ENCODE results near the gene LY6G5B. TPM values are rescaled to one million over a fixed set of nuclear protein-coding genes. Genes with fewer than 3 reads are reported as not detected.

LY6G5B gene
- total RNA-seq, 2 donors from 2014 or later, result 1.8 to 13.0 TPM

GRCh38 chr6:31702405-31702818, 32.6 kb downstream of the LY6G5B start:
- Histone ChIP-seq H3K4me1 (replicated peaks) (peaks cover 3% of the 10 kb centered on the region), H3K9me3 (no peaks in the 10 kb centered on the region), H3K4me3 (peak overlapping the region; percentile 70 to 72), H3K27me3 (replicated peaks; ENCODE audit: insufficient read depth) (no peaks in the 10 kb centered on the region), H3K36me3 (no peaks in the 10 kb centered on the region), H3K27ac (peak overlapping the region; percentile 97 to 98)
- DNase-seq (ENCODE audit: low spot score), result no peak
- under 1% methylated on average over 10 of the region's 10 CpGs for WGBS
- intact Hi-C loops (cut with DNase I), result loop anchor here (2.0 kb wide), 1 partner anchor 26 kb away; the partner anchor contains the start of gene DDAH2
- TF ChIP-seq CTCF (IDR thresholded peaks at IDR 0.05), result no peak
- no peak for TF ChIP-seq POLR2AphosphoS5 (IDR thresholded peaks at IDR 0.05)
- no peak for TF ChIP-seq POLR2A (IDR thresholded peaks at IDR 0.05)

- intact Hi-C loops (cut with DNase I), result loop anchor here (2.0 kb wide), 1 partner anchor 26 kb away; the partner anchor contains the start of gene DDAH2
- H3K27ac ChIP-seq, result peak within 1 kb of the TSS; percentile 97 to 98
- peaks cover 3% of the 10 kb centered on the region for H3K4me1 ChIP-seq (replicated peaks)
- H3K27me3 ChIP-seq (replicated peaks; ENCODE audit: insufficient read depth), result no peaks in the 10 kb centered on the region
- WGBS, result under 1% methylated on average over 54 of the region's 54 CpGs
- peak within 1 kb of the TSS; percentile 70 to 72 for H3K4me3 ChIP-seq
- peak; percentile 99 for DNase-seq (ENCODE audit: low spot score)
- H3K36me3 ChIP-seq, result no peaks in the 10 kb centered on the region
- H3K9me3 ChIP-seq, result no peaks in the 10 kb centered on the region
- TF ChIP-seq POLR2A (IDR thresholded peaks at IDR 0.05) (peak; percentile 99), POLR2AphosphoS5 (IDR thresholded peaks at IDR 0.05) (peak; percentile 100), CTCF (IDR thresholded peaks at IDR 0.05) (peak in 2 of 4 experiments; percentile 40 to 67)
Measured at GRCh38 chr6:31702819-31703716, 33.3 kb downstream of the LY6G5B start, which contains the start of gene ABHD16A. TSS of gene ABHD16A (minus strand) at chr6:31703324. CDS start at chr6:31703281, 43 bp downstream.

- Histone ChIP-seq H3K4me1 (replicated peaks) (peaks cover 3% of the 10 kb centered on the region), H3K27ac (no peak overlapping the region), H3K36me3 (no peaks in the 10 kb centered on the region), H3K27me3 (replicated peaks; ENCODE audit: insufficient read depth) (no peaks in the 10 kb centered on the region), H3K4me3 (no peak overlapping the region), H3K9me3 (no peaks in the 10 kb centered on the region)
- intact Hi-C loops (cut with DNase I), result no loop called here
- no peak for DNase-seq (ENCODE audit: low spot score)
- 86% methylated on average over 6 of the region's 6 CpGs for WGBS
- TF ChIP-seq POLR2A (IDR thresholded peaks at IDR 0.05) (no peak), CTCF (IDR thresholded peaks at IDR 0.05) (no peak), POLR2AphosphoS5 (IDR thresholded peaks at IDR 0.05) (no peak)
Measured at GRCh38 chr6:31705931-31706330, 36.2 kb downstream of the LY6G5B start.

GRCh38 chr6:31706599-31706998, 36.8 kb downstream of the LY6G5B start, which contains the start of gene LY6G6F:
TSS of gene LY6G6F (plus strand) at chr6:31706866. CDS start at chr6:31706907, 41 bp downstream.
- Histone ChIP-seq H3K4me1 (replicated peaks) (peaks cover 3% of the 10 kb centered on the region), H3K9me3 (no peaks in the 10 kb centered on the region), H3K27me3 (replicated peaks; ENCODE audit: insufficient read depth) (no peaks in the 10 kb centered on the region), H3K36me3 (no peaks in the 10 kb centered on the region), H3K4me3 (no peak within 1 kb of the TSS), H3K27ac (no peak within 1 kb of the TSS)
- WGBS, result 54% methylated on average over 3 of the region's 3 CpGs
- DNase-seq (ENCODE audit: low spot score), result no peak
- intact Hi-C loops (cut with DNase I), result no loop called here
- no peak for TF ChIP-seq POLR2A (IDR thresholded peaks at IDR 0.05)
- no peak for TF ChIP-seq POLR2AphosphoS5 (IDR thresholded peaks at IDR 0.05)
- no peak for TF ChIP-seq CTCF (IDR thresholded peaks at IDR 0.05)
